COR-L47 (cell line): ENCODE measurements around the gene HOXA10.

Experiments used
- DNase-seq: peaks from one replicate; lab custom pipeline; 2025; lab: John Stamatoyannopoulos, UW

The HOXA10 gene

DNA sequence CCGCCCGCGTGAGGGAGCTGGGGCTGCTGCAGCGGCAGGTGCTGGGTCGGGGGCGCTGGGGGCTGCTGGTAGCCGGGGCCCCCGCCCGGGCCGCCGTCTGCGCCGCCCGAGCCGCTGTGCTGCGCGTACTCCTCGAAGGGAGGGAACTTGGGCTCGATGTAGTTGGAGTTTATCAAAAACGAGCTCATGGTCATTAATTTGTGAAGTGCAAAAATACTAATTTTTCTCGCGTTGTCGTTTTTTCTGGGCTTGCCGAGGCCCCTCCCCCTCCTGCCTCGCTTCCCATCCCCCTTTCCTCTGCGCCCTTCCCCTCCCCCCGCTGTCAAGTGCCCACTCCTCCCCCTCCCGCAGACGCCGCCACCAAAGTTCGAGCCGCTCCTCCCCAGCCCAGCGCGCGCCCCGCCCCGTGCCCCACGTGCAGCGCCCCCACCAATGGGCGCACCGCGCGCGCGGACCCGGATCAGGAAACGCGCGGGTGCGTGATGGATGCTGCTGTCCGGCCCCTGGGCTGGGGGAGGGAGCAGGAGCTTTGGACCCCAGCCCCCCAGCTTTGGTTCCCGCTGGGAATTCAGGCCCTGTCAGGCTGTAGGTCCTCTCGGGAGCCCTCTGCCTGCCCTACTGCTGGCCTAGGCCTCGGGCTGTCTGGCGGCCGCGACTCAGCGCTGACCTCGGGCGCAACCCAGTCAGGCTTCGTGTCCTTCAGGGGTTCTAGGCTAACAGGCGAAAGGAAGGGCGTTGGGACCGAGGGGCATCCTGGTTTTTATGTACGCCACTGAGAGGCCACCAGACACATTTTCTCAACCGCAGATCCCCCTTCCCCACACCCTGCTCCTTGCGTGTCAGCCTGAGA, 43.4 kb downstream of the HOXA10 start, which contains the start of gene HOXA4:
HOXA4 (minus strand) TSS at position 218 of the 850 bp plus-strand sequence; CDS start at position 194, 24 bp downstream.
- DNase-seq = no peak

DNA sequence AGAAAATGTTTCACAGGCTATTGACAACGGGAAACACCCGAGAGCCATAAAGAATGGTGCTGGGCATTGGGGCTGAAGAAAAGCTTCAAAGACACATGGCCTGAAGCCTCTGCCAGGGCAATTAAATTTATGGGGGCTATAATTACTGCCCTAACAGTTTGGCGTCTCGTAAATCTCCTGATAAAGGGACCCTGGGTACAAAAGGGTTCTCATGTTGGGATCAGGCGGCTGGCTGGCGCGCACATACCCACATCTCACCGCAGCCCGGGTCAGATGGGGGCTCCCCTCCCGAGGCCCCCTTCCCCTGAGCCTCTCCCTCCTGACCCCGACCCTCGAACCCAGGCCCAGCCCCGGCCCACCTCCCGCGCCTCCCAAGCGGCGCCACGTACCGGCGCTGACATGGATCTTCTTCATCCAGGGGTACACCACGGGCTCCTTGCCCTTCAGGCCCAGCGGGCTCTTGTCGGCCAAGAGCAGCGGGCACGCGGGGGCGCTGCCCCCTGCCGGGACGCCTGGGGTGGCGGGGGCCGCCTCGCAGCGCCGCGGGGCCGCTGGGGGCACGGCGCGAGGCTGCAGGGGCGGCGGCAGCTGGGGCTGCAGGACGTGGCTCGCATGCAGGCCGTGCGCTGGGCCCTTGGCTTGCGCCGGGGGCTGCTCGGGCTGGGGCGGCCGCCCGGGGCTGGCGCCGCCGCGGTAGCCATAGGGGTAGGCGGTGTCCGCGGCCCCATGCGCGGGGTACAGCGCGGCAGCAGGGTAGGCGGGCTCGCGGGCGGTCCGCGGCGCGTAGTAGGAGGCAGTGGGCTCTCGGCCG, 44.2 kb downstream of the HOXA10 start:
- no peak for DNase-seq

DNA sequence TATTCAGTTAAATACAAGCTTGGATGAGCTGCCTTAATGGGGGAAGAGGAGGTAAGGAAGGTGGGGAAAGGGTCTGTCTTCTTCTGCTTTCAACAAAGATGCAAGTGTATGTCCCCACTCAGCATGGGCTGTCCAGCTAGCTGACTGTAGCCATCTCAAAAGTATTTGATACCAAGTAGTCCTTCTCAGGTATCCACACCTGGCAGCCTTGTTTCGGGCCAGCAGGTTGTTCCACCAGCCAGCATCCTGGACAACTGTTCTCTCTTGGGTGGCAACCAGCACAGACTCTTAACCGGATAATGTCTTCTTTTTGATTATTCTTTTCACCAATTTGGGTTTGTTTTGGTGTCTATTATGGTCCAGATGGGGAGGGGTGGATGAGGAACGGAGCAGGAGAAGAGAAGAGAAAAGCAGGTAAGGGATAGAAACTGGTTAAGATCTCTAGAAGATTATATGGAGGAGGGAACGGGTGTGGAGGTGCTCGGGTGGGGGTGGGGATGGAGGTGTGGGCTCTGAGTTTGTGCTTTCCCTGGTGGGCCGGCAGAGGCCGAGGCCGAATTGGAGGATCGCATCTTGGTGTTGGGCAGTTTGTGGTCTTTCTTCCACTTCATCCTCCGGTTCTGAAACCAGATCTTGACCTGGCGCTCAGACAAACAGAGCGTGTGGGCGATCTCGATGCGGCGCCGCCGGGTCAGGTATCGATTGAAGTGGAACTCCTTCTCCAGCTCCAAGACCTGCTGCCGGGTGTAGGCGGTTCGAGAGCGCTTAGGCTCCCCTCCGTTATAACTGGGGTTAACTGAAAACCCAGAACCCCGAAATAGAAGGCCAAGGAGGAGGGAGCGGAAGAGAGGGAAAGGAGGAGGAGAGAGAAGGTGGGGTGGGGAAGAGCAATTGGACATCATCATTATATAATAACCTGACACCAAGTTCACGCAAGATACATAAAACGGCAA, 45.1 kb downstream of the HOXA10 start:
- no peak for DNase-seq

DNA sequence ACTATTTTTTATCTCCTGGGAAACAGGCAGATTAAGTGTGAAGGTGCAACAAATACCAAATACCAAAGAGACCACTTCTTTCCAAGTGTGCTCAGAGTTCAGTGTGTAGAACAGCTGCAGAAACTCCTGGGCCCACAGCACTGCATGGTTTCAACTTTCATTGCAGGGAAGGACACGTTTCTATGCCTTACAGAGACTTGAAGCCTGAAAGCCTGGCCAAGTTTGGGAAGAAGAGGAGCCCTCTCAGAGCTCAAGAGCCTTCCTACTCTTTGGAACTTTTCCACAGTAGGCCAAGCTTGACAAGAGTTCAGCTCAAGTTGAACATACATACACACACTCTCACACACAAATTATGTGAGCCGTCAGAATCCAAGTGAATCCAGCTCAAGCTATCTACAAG, 46.1 kb downstream of the HOXA10 start:
- DNase-seq = no peak

DNA sequence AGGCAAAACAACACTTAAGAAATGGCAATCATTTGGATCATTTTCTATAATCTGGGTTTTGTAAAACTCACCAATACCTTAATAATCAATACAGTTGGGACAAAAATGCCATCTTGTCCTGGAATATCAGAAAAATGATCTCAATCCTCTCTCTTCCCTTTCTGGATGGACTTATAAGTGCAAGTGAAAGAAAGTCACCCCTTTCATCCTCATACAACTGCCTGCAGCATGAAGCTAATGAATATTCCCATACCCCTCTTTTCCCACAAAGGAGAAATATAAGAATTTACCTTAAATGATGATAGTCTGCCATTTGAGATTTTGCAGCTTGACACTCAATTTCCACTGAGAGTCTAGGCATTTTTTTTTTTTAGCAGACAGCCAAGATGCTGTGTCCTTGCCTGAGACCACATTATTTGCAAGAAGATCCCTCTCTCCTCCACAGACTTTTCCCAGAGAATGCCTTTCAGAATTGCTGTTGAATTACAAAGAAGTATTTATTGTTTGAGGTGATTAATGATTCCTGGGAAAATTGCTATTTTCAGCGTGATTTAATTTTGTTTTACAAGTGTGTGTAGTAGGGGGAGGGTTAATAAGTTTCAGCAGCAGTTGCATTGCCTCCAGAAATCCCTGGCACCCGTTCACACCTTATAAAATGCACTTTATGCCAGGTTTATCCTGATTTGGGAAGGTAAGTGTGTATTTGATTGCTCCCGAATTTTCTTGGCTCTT, 47.4 kb downstream of the HOXA10 start:
- no peak for DNase-seq

DNA sequence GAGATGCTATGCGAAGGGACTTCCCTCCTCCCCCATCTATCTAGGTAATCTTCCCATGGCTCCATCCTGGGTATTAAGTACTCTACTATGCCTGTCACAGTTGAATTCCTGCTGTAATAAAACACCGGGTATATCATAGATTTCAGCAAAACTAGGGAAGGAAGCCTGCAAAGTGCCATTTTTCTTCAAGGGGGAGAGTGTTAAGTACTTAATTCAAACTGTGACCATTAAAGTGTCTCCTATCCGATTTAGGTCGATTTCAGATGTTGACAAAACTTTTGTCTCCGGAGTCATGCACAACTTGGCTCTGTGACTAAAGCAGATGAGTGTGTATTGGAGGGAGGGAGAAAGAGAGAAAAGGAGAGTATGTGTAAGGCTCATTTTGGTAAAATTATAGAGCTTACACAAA, 48.1 kb downstream of the HOXA10 start:
- no peak for DNase-seq

DNA sequence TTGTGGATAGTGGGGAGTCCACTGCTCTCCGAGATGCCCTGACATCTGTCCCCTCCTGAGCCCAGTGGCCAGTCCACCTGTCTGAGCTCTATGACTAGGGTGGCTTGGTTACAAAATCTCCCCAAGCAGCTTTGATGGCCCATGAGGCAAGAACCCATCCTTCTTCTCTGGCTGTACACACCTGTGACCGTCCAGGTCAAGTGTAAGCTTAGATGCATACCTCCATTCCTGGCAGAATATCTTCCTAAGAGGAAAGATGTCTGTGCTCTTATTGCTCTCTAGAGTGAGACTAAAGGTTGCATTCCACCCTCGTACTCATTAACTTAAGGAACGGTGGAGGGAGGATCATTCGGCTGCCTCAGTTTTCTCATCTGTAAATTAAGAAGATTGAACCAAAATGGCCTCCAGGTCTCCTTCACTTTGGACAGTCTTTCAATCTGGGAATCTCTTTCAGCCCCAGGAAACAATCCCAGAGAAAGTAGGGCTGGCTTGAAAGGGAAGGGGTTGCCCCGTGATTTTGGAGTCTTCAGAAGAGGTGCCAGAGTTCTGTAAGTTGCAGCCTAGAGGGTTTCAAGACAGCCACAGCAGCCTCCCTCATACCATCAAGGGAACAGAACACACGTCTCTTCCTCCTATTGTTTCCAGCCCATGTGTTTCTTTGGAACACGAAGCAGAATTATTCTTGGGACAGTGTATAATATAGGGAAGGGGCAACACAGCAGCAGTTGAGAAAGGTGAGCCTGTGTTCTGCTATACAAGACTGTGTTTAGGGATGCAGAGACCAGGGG, 49.0 kb downstream of the HOXA10 start:
- DNase-seq = no peak

DNA sequence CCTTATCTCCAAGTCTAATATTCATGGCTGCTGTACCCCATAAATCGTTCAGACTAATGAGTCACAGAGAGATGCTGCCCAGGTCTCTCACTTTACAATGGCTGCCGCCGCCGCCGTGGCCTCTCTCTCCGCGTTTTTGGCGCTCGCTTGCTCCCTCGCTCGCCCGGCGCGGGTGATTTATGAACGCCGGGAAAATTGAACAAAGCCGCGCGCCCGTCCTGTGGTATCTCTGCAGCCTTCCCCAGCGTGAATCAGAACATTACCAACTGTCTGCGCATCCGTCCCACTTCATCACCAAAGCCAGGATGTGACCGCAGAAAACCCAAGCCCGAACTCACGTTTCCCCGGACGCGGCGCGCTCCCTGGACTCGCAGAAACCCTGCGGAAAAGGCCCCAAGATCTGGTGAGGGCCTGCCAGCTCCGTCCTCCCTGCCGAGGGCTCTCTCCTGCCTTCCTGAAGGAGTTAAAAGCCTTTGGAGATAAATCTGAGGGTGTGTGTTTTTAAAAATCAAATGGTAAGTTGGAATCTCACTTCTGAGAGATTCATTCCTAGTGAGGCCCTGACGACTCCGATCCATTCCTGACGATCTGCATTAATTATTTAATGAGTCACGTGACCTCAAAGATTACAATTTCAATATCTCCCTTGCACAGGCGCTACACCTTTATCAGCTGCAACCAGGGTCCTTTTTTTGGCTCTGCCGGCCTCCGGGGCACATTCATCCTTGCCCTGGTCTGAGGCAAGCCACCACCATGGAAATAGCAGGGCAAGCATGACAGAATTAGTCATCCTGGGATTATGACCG, 49.8 kb downstream of the HOXA10 start:
- no peak for DNase-seq

DNA sequence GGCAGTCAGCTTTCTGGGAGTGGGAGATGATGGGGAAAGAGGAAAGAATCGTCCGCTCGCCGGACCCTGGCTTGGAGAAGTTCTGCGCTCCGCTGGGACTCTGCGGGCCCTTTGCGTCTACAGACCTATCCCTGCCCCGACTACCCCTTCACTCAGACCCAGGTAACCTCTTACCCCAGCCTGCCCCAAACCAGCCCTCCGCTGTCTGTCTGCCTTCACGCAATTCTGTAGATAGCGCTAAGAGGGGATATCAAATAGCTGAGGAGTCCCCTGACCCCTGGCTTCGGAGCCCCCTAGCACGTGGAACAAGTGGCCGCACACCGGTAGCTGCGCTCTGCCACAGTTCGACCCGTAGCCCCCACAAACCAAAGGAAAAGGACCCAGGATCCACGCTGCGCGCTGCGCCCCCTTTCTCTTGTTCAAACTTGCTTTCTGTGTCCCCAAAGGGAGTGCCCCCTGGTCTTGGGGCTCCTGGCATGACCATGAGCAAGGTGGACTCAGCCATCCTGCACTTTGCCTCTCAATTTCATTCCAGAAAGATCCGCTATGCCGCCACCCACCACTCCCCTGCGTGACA, 50.6 kb downstream of the HOXA10 start:
- no peak for DNase-seq

DNA sequence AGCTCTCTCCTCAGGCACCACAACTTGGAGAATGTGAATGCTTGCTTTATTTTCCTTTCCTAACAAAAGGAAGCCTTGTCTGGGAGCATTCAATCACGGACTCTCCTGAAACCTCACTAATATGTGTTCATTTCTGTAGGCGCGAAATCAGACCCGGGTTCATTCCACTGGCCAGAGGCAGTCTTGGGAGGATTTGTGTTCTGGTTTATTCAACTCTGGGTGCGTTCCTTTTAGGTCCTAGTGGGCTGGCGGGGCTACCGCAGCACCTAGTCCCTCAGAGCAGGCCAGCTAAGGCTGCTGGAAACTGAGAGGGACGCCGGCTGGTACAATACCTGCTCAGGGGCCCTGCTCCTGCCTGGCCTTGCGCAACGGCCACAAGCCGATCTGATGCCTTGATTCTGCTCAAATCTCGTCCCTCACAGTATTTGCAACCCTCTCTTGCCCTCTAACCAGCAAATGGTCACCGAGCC, 51.1 kb downstream of the HOXA10 start:
- DNase-seq = no peak

DNA sequence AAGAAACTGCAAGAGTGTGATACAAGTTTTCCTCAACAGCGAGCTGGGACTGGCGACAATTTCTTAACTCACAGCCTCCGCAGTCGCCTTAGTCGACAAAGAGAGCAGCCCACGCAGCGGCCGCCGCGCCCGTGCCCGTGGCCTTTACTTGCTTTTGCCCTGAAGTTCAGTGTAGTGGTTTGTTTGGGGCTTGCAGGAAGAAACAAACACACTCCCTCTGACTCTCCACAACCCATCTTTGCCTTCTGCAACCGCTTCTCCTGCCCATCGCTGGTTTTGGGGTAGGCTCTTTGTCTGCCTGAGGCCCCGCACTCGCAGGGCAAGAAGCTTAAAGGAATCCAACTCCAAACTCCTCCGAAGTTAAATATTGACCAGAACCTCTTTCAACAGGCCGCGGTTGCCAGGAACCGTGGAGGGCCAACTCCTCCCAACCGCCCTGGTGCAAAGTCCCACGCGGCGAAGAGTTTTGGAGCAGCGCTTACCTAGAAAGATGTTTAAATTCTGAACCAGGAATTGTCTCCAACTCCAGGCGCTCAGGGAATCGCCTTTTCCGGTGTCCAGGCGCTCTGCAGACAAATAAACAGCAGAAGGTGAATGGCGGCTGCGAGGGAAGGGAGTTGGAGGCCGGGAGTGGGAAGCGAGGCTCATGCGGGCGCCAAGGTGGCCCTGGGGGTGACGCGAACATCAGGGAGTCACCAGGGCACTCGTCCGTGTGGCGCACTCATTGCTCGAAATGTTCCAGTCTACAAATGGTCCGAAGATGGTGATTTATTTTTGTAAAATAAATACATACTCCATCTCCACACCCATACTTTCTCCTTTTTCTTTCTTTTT, 51.8 kb downstream of the HOXA10 start:
- no peak for DNase-seq

DNA sequence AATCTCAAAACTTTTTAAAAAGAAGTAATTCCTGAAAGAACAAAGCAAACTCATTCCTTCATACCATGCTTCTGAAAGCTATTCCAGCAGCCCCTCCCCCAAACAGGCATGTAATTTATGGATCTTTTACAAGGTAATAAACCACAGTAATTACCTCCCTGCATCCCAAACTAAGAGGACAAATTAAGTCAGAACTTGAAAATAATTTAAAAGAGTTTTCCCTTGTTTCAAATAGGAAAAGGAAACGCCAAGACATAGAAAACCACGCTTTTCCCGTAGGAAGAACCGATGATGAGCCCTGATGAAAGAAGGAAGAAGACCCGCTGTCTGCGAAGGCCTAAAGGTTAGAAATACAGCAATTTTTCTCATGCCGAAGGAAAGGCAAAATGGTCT, 52.4 kb downstream of the HOXA10 start:
- DNase-seq = no peak
